HepG2 (cell line): ENCODE data around the gene UBR7. TPM values are rescaled to one million over a fixed set of nuclear protein-coding genes. Genes with fewer than 3 reads are reported as not detected.

ENCODE experiments used
- BRCA1 ChIP-seq: sonication (generic); formaldehyde crosslinking; IDR thresholded peaks from 2 replicates; pipeline ENCODE4 v1.4.0; 2020; ENCODE audit warnings: missing genetic modification reagents
- E2F2 ChIP-seq: sonication (generic); formaldehyde crosslinking; IDR thresholded peaks from 2 replicates; pipeline ENCODE4 v1.4.0; 2020; ENCODE audit warnings: missing genetic modification reagents, borderline replicate concordance
- KAT2B ChIP-seq: fragments of 150-350 bp; IDR thresholded peaks from 2 replicates; pipeline ENCODE4 v1.6.1; 2014; ENCODE audit warnings: low read depth, low read length, borderline replicate concordance
- MAFG ChIP-seq: sonication (generic); formaldehyde crosslinking; IDR thresholded peaks from 2 replicates; pipeline ENCODE4 v1.5.1; 2020; ENCODE audit warnings: mild to moderate bottlenecking, missing genetic modification reagents
- MLLT10 ChIP-seq: sonication (generic); formaldehyde crosslinking; IDR thresholded peaks from 2 replicates; pipeline ENCODE4 v1.4.0; 2020; ENCODE audit warnings: missing genetic modification reagents
- NFE2 ChIP-seq: sonication (generic); formaldehyde crosslinking; IDR thresholded peaks from 2 replicates; pipeline ENCODE4 v1.4.0; 2020; ENCODE audit warnings: missing genetic modification reagents
- NR2F2 ChIP-seq: IDR thresholded peaks from 2 replicates; pipeline ENCODE4 v1.6.1; 2012; ENCODE audit warnings: low read depth, inconsistent platforms, borderline replicate concordance
- REL ChIP-seq: sonication (generic); formaldehyde crosslinking; conservative IDR thresholded peaks from 2 replicates; pipeline ENCODE4 v1.8.0; 2022; ENCODE audit warnings: mild to moderate bottlenecking, missing genetic modification reagents, moderate library complexity
- REPIN1 ChIP-seq: sonication (generic); formaldehyde crosslinking; IDR thresholded peaks from 2 replicates; pipeline ENCODE4 v1.8.0; 2022; ENCODE audit warnings: missing genetic modification reagents, low read depth, mild to moderate bottlenecking, borderline replicate concordance
- ZBTB26 ChIP-seq: IDR thresholded peaks from 2 replicates; pipeline ENCODE4 v1.6.1; 2016; ENCODE audit warnings: missing compliant biosample characterization, missing genetic modification reagents, borderline replicate concordance
- ZC3H13 ChIP-seq: sonication (generic); formaldehyde crosslinking; IDR thresholded peaks from 2 replicates; pipeline ENCODE4 v1.8.1; 2023; ENCODE audit warnings: mild to moderate bottlenecking, missing genetic modification reagents, moderate library complexity
- ZFP91 ChIP-seq: sonication (generic); formaldehyde crosslinking; IDR thresholded peaks from 2 replicates; pipeline ENCODE4 v1.9.0; 2022; ENCODE audit warnings: missing genetic modification reagents, mild to moderate bottlenecking, borderline replicate concordance
- ZNF224 ChIP-seq: sonication (generic); formaldehyde crosslinking; IDR thresholded peaks from 2 replicates; pipeline ENCODE4 v1.5.0; 2020; ENCODE audit warnings: mild to moderate bottlenecking, missing genetic modification reagents
- ZNF318 ChIP-seq: sonication (generic); formaldehyde crosslinking; IDR thresholded peaks from 2 replicates; pipeline ENCODE4 v1.4.0; 2020; ENCODE audit warnings: mild to moderate bottlenecking, missing genetic modification reagents
- ZNF678 ChIP-seq: sonication (generic); formaldehyde crosslinking; IDR thresholded peaks from 2 replicates; pipeline ENCODE4 v1.4.0; 2020; ENCODE audit warnings: mild to moderate bottlenecking, missing genetic modification reagents
- ZNF790 ChIP-seq: sonication (generic); formaldehyde crosslinking; IDR thresholded peaks from 2 replicates; pipeline ENCODE4 v1.8.0; 2022; ENCODE audit warnings: missing genetic modification reagents, mild to moderate bottlenecking, borderline replicate concordance
- ZNF839 ChIP-seq: sonication (generic); formaldehyde crosslinking; IDR thresholded peaks from 2 replicates; pipeline ENCODE4 v1.4.0; 2020; ENCODE audit warnings: missing genetic modification reagents, mild to moderate bottlenecking, borderline replicate concordance
- polyA plus RNA-seq, 8 experiments: library from polyadenylated mRNA; depleted of rRNA in 3 of 8; stranded (reverse) in 7 of 8; unstranded in 1 of 8; fragments of >200 nt; fragmentation: Illumina TruSeq in 4 of 8; extraction: Trizol in 4 of 8; gene quantifications; 2 replicates each; pipeline versions ENCODE4 v1.2.1 to v1.2.3, GENCODE V29; 2011 to 2016; ENCODE audit warnings: low read depth in 4 of 8, missing spikeins in 1 of 8, mixed read lengths in 1 of 8; ENCODE audit not compliant: insufficient read depth in 1 of 8
- total RNA-seq, 5 experiments: library from RNA; depleted of rRNA; stranded (reverse); fragments of >200 nt; fragmentation: Illumina TruSeq; extraction: Trizol; gene quantifications; 2 replicates each; pipeline ENCODE4 v1.2.3, GENCODE V29; 2016; ENCODE audit warnings: low read depth in 1 of 5

Gene UBR7
- total and polyA plus RNA-seq, 2 of the 13 experiments (the other 11 are each of a cell fraction or from before 2014, with no cell fraction given): 11.0 to 19.7 TPM

DNA sequence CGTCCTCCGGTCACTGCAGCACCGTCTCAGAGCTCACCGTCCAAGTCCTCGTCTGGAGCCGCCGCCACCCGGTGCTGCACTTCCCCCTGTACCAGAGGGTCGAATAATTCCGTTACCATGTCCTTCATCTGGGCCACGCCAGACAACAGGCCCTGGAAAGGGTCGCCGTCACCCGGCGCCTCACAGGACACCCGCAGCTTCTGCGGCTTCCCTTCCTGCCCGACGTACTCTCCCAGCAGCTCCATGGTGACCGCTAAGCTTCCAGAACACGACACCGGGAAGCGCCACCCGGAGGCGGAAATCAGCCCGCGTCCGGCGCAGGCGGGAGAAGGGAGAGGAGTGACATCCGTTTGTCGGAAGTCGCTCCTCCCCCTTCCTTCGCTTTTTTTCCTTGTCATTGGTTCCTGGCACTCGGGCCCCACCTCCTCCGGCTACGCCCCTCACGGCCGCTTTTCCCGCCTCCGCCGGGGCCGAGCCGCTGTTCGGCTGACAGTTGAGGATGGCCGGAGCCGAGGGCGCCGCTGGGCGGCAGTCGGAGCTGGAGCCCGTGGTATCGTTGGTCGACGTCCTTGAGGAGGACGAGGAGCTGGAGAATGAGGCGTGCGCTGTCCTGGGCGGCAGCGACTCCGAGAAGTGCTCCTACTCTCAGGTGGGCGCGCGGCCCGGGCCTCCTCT is at the start of gene UBR7, which contains the start of gene GON7 (continued):
- peak; percentile 90 for TF ChIP-seq ZFP91
- TF ChIP-seq ZNF224 (CRISPR knock-in tag): no peak
- TF ChIP-seq ZNF318 (CRISPR knock-in tag): no peak
- TF ChIP-seq MAFG (CRISPR knock-in tag): no peak
- peak; percentile 80; the same call in 1 of the 2 replicates for TF ChIP-seq ZC3H13 (CRISPR knock-in tag)
- TF ChIP-seq E2F2 (CRISPR knock-in tag): no peak
- TF ChIP-seq ZBTB26 (CRISPR knock-in tag): peak; percentile 61; the same call in 1 of the 2 replicates
- peak; percentile 67 for TF ChIP-seq ZNF678 (CRISPR knock-in tag)
- peak; percentile 50; the same call in 1 of the 2 replicates for TF ChIP-seq ZNF790 (CRISPR knock-in tag)
- TF ChIP-seq NFE2 (CRISPR knock-in tag): no peak
- no peak for TF ChIP-seq KAT2B
- TF ChIP-seq NR2F2: no peak
- TF ChIP-seq ZNF839 (CRISPR knock-in tag): peak; percentile 75; the same call in 1 of the 2 replicates
- no peak for TF ChIP-seq BRCA1 (CRISPR knock-in tag)
- peak; percentile 78 for TF ChIP-seq REPIN1 (CRISPR knock-in tag)
- no peak for TF ChIP-seq MLLT10
- no peak; the same call in 1 of the 2 replicates for TF ChIP-seq REL (CRISPR knock-in tag)
